Adrenal gland (tissue), 5 donors: ENCODE measurements around the gene SSBP2.

Source experiments
- CTCF ChIP-seq, 6 experiments: fragments of 450-650 bp in 4 of 6; fragments of 200-600 bp in 2 of 6; sonication (generic) in 1 of 6; IDR thresholded peaks; 1 replicate in 5 of 6; 2 replicates in 1 of 6; pipeline versions ENCODE4 v1.5.1 to v1.8.0; 2016 to 2021; ENCODE audit warnings: antibody characterized with exemption in 6 of 6, mild to moderate bottlenecking in 2 of 6, moderate library complexity in 1 of 6
- POLR2A ChIP-seq, 2 donors: fragments of 450-650 bp; IDR thresholded peaks; one replicate each; pipeline ENCODE4 v1.6.1; 2017; ENCODE audit warnings: antibody characterized with exemption in 2 of 2, mild to moderate bottlenecking in 2 of 2, moderate library complexity in 1 of 2
- donor health status: DM: no; HTN: no; CAD: no.

- TF ChIP-seq CTCF (IDR thresholded peaks at IDR 0.05) (no peak), POLR2A (IDR thresholded peaks at IDR 0.05) (no peak)
Observed at GRCh38 chr5:81450940-81451339, 300.0 kb downstream of the SSBP2 start.
